ENCODE data around the gene TSPAN18.

Gene TSPAN18

GRCh38 chr11:44942029-44942955, 215.5 kb downstream of the TSPAN18 start:
- DNase-seq (ENCODE audit: low spot score), result no peak

- no peak for DNase-seq (ENCODE audit: low spot score)
Observed at GRCh38 chr11:44943118-44943517, 216.4 kb downstream of the TSPAN18 start.

GRCh38 chr11:44943696-44944095, 216.9 kb downstream of the TSPAN18 start:
- no peak for DNase-seq (ENCODE audit: low spot score)

- DNase-seq (ENCODE audit: low spot score), result no peak
Observed at GRCh38 chr11:44944181-44944852, 217.6 kb downstream of the TSPAN18 start.

- no peak for DNase-seq (ENCODE audit: low spot score)
Observed at GRCh38 chr11:44944853-44945235, 218.1 kb downstream of the TSPAN18 start.

GRCh38 chr11:44945666-44946065, 218.9 kb downstream of the TSPAN18 start:
- DNase-seq (ENCODE audit: low spot score), result no peak

- DNase-seq (ENCODE audit: low spot score), result no peak
Observed at GRCh38 chr11:44946263-44946662, 219.5 kb downstream of the TSPAN18 start.

- no peak for DNase-seq (ENCODE audit: low spot score)
Observed at GRCh38 chr11:44947114-44947513, 220.4 kb downstream of the TSPAN18 start.

- no peak for DNase-seq (ENCODE audit: low spot score)
Observed at GRCh38 chr11:44948155-44948554, 221.4 kb downstream of the TSPAN18 start.

GRCh38 chr11:44949160-44950030, 222.6 kb downstream of the TSPAN18 start:
- DNase-seq (ENCODE audit: low spot score), result peak; percentile 57

GRCh38 chr11:44950031-44950624, 223.4 kb downstream of the TSPAN18 start:
- no peak for DNase-seq (ENCODE audit: low spot score)

GRCh38 chr11:44950625-44951476, 224.1 kb downstream of the TSPAN18 start, which contains the start of gene TP53I11:
TSS of gene TP53I11 (minus strand) at chr11:44950883. CDS start at chr11:44938335, 12,548 bp downstream.
- peak; percentile 87 for DNase-seq (ENCODE audit: low spot score)

GRCh38 chr11:44952082-44952481, 225.3 kb downstream of the TSPAN18 start:
- DNase-seq (ENCODE audit: low spot score), result no peak

- DNase-seq (ENCODE audit: low spot score), result no peak
Observed at GRCh38 chr11:44952500-44953260, 225.9 kb downstream of the TSPAN18 start.

- DNase-seq (ENCODE audit: low spot score), result no peak
Observed at GRCh38 chr11:44954051-44954906, 227.5 kb downstream of the TSPAN18 start.

- peak; percentile 82 for DNase-seq (ENCODE audit: low spot score)
Observed at GRCh38 chr11:44955015-44955738, 228.4 kb downstream of the TSPAN18 start.

- no peak for DNase-seq (ENCODE audit: low spot score)
Observed at GRCh38 chr11:44957040-44957515, 230.3 kb downstream of the TSPAN18 start.

Data from AG08395 (cell line).